Inferior parietal cortex (tissue), 1 donor: ENCODE results near the gene OR6B1.
"Not testable (repeated sequence)": the region's sequence is repeated elsewhere in the genome, so short reads cannot be mapped to it uniquely, and the experiment has no call there.

Experiments
- DNase-seq: peaks from one replicate; pipeline ENCODE4 v3.0.0-alpha.2; 2016; ENCODE audit errors: extremely low spot score

The OR6B1 gene

GRCh38 chr7:144006029-144006691, 6.0 kb downstream of the OR6B1 start:
- no peak for DNase-seq

- DNase-seq = no peak
These were observed 6.5 kb downstream of the OR6B1 start for GRCh38 chr7:144006692-144007042.

DNA sequence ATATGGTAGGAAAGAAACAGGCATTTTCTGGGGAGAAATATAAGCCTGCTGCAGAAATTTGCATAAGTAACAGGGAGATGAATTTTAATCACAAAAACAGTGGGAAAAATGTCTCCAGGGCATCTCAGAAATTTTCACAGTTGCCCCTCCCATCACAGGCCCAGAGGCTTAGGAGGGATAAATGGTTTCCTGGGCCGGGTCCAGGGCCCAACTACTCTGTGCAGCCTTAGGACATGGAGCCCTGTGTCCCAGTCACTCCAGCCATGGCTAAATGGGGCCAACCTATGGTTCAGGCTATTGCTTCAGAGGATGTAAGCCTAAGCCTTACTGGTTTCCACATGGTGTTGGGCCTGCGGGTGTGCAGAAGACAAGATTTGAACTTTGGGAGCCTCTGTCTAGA, 9.2 kb downstream of the OR6B1 start:
- DNase-seq = no peak

DNA sequence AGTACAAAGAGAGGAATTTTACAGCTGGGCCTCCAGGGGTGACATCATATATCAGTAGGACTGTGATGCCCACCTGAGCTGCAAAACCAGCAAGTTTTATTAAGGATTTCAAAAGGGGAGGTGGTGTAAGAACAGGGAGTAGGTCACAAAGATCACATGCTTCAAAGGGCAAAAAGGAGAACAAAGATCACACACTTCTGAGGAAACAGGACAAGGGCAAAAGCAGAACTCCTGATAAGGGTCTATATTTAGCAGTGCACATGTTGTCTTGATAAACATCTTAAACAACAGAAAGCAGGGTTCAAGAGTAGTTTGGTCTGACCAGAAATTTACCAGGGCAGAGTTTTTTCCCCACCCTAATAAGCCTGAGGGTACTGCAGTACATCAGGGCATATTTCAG, 9.9 kb downstream of the OR6B1 start:
- DNase-seq = not testable (repeated sequence)

DNA sequence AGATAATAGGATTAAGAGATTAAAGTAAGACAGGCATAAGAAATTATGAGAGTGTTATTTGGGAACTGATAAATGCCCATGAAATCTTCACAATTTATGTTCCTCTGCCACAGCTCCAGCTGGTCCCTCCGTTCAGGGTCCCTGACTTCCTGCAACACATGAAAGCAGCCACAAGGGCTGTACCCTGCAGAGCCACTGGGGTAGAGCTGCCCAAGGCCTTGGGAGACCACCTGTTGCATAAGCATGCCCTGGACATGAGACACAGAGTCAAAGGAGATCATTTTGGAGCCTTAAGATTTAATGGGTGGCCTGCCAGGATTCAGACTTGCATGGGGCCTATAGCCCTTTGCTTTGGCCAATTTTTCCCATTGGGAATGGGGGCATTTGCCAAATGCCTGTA, 10.7 kb downstream of the OR6B1 start:
- not testable (repeated sequence) for DNase-seq

DNA sequence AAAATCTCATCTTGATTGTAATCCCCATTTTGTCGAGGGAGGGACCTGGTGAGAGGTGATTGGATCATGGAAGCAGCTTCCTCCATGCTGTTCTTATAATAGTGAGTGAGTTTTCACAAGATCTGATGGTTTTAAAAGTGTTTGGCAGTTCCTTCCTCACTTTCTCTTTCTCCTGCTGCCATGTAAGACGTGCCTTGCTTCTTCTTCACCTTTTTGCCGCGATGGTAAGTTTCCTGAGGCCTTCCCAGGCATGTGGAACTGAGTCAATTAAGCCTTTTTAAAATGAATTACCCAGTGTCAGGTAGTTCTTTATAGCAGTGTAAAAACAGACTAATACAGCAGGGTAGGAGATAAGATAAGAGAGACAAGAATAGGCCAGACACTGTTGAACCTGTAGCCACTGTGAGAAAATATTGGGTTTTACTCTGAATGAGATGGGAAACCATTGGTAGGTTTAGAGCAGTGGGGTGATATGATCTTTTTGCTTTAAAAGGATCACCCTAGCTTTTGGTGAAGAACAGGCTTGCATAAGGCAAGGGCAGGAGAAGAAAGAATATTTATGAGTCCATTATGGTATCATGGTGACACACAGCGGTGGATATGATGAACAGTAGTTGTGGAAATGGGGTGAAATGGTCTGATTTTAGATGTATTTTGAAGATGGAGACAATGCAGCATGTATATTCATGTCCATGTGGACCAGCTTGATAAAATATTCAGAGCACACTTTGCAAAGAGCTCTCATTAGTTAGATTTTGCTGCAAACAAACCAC, 11.5 kb downstream of the OR6B1 start:
- DNase-seq = no peak

DNA sequence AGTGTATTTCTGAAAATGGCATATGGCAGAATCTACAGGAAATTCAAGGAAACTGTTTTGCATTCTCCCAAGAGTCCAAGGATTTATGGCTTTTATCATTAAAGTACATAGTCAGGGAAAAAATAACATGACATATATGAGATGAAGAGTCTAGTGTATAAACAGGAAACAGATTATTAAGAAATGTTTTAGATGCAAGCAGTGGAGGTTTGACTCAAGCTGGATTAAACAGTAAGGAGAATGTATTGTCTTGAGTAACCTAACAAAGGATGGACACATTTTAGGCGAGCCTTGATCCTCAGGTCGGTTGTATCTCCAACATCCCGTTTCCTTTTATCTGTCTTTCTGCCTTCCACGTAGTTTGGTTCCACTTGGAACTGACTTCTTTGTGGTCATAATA, 17.9 kb downstream of the OR6B1 start:
- DNase-seq = no peak

DNA sequence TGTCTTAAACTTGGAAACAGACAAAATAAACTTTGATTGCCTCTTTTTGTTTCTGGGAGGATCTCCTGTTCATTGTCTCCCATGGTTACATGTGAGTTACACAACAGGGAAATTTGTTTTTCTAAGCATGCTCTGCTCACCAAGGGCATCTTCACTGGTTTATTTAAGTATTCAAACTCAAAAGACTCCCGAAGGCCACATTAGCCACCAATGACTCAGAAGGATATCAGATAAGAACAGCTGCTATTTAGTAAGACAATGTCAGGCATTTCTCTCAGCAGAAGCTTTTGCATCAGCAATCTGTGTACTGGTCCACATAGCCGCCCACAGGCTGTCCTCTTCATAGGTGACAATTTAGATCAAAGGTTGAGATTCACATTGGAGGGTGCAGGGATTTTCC, 19.3 kb downstream of the OR6B1 start:
- no peak for DNase-seq

- no peak for DNase-seq
These were observed 20.2 kb downstream of the OR6B1 start for GRCh38 chr7:144020340-144020739.

GRCh38 chr7:144022169-144022568, 22.0 kb downstream of the OR6B1 start:
- DNase-seq = no peak

GRCh38 chr7:144023171-144023827, 23.2 kb downstream of the OR6B1 start:
- DNase-seq = no peak

DNA sequence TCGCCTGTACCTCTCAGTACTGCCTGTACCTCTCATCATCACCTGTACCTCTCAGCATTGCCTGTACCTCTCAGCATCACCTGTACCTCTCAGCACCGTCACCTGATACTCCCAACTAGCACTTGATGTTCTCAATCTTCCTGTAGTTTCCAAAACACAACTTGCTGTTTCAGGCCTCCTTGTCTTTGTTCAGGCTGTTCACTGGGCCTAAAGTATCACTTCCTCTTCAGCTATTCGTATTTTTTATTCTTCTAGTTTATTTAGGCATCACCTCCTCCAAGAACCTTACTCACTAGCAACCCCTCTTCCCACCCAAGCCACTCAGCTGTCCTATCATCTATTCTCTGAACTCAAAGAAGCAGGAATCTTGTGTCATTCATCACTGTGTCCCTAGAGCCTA, 24.1 kb downstream of the OR6B1 start:
- DNase-seq = no peak

DNA sequence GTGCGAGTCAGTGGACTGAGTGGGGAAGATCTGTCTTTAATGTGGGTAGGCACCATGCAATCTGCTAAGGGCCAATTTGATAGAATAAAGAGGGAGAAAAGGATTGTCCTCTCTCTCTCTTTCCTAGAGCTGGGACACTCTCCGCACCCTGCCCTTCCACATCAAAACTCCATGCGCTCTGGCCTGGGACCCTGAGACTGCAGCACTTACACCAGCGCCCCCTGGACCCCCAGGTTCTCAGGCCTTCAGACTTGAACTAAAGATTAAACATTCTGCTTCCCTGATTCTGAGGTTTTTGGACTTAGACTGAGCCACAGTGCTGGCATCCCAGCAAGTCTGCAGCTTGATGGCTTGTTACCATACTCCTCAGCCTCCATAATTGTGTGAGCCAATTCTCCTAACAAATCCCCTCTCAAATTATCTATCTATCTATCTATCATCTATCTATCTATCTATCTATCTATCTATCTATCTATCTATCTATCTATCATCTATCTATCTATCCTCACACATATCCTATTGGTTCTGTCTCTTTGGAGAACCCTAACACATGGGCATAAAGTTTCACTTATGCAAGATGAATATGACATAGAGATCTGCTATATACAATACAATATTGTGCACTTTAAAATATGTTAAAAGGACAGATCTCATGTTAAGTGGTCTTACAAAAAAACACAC, 26.2 kb downstream of the OR6B1 start:
- no peak for DNase-seq

GRCh38 chr7:144027070-144027469, 26.9 kb downstream of the OR6B1 start:
- DNase-seq = peak; percentile 66

DNA sequence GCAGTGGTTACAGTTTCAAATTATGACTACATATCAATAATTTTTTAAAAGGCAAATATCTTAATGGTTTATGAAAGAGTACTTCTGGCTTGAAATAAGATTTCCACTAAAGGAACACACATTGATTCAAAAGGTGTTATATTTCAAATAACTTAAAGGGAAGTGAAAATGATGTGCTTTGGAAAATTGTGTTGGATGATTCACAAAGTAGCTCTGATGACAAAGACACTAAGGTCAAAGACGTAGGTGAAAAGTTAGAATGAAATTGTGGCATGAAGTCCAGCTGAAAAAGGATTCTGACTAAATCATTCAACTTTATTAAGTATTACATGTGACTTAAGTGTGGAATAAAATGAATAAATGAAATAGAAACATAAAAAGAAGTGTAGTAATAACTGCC, 27.9 kb downstream of the OR6B1 start:
- no peak for DNase-seq

DNA sequence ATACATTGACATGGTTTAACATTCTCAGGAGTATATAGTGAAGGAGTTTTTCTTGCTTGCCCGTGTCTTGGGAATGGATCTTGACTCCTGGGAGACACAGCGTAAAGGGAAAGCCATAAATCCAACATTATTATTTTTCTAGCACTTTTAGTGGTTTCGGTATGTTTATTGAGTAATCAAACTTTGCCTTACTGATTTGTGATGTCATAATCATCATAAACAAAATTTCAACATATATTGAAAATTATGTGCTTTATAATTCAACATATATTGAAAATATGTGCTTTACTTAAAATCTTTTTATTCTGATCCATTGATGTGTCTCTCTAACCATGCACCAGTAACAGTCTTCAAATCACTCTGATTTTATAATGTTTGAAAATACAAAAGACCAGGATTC, 28.4 kb downstream of the OR6B1 start:
- no peak for DNase-seq

DNA sequence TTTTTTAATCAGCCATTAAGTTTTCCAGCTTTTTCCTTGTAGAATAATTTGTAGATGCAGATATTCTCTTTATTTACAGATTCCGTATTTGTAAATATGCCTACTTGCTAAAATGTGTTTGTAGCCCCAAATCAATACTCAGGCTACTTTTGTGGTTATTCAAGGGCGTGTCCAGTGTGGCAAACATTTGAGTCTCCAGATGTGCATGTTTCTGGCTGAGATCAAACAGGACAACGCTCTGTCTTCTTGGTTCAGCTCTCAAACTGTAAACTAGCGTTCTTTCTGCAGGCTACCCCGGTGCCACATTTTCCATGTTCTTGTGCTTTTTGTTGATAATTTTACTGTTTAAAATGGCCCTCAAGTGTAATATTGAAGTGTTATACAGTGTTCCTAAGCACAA, 32.4 kb downstream of the OR6B1 start:
- no peak for DNase-seq

GRCh38 chr7:144032985-144033709, 33.0 kb downstream of the OR6B1 start:
- DNase-seq = no peak

DNA sequence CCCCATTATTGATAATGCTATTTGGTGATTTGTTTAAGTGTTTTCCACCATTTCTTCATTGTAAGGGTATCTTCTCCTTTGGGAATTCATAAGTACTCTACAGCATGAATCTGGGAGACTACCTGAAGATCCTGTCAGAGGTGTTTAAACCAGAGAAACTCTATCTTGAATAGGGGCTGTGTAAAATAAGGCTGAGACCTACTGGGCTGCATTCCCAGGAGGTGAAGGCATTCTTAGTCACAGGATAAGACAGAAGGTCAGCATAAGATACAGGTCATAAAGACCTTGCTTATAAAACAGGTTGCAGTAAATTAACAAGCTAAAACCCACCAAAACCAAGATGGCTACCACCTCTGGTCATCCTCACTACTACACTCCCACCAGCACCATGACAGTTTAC, 35.3 kb downstream of the OR6B1 start:
- no peak for DNase-seq

- no peak for DNase-seq
These were observed 36.3 kb downstream of the OR6B1 start for GRCh38 chr7:144036302-144036885.

DNA sequence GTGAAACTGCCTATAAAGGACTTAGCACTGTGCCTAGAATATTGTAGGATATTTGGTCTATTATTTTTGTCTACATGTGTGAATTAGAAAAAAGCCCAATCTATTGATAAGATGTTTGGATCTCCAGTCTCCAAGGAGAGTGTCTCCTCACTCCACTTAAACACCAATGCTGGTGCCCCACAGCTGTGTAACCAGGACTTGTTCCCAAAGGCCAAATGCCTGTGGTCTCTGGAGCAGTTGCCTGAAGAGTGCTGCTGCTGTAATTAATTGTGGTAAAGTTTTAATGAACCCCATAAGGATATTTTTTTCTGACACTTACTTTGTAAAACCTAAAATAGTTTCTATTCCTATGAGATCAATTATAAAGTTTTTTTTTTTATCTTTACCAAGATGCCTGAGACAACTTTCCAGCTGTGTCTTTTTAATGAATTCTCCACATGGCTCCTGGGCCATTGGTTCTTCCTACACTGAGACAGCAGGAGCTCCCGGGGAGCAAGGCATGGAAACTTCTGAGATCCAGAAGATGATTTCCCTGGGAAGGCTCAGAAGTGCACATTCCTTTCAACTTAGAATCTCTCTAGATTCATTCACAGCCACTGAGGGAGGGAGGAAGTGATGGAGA, 37.4 kb downstream of the OR6B1 start:
- no peak for DNase-seq
